HT1080 (cell line): ENCODE measurements around the gene GPR61. TPM values are rescaled to one million over a fixed set of nuclear protein-coding genes. Genes with fewer than 3 reads are reported as not detected.

Experiments used
- DNase-seq: peaks from one replicate; pipeline ENCODE4 v3.0.0-alpha.2; 2015; ENCODE audit warnings: low read depth
- total RNA-seq: library from RNA; depleted of rRNA; stranded (reverse); fragments of >200 nt; shearing (Covaris generic); gene quantifications from 2 replicates; pipeline ENCODE4 v1.2.3, GENCODE V29; 2014

GPR61 gene
- total RNA-seq, 1 experiment from 2014 or later, result not detected

GRCh38 chr1:109535481-109535880, 4.2 kb upstream of the GPR61 start:
- DNase-seq, result no peak

GRCh38 chr1:109535971-109536491, 3.6 kb upstream of the GPR61 start:
- no peak for DNase-seq

GRCh38 chr1:109537450-109538178, 2.1 kb upstream of the GPR61 start:
- DNase-seq, result no peak

DNA sequence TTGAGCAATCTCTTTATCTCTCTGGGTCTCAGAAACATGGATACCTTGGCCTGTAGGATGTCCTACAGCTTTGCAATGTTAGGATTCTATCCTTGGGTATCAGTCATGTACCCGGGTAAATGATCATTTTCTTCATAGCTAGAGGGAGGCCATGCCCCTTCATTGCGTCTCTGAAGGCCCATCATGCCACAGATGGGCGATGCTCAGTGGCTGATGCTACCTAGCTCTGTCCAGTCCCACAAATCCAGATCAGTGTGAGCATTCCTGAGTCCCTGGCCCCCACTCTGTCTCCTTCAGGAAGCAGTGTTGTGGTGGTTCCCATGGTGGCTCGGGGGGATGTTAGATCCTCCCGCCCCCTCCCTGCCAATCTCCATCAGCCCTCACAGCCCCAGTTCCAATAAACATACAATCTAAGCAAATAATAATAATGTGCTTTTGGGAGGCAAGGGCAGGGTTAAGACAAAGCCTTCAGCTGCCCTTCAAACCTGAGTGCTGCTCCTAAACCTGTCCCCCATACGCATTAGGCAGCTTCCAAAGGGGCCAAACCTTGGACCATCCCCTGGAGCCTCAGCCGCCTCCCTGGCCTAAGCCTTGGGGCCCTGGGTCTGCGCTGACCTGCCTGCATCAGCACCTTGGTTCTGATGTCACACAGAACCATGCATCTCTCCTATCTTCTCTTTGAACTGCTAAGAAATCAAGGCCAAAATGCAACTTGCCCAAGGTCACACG, 681 bp upstream of the GPR61 start:
- DNase-seq, result no peak

GRCh38 chr1:109541102-109541501, 1.4 kb downstream of the GPR61 start:
- DNase-seq, result no peak

DNA sequence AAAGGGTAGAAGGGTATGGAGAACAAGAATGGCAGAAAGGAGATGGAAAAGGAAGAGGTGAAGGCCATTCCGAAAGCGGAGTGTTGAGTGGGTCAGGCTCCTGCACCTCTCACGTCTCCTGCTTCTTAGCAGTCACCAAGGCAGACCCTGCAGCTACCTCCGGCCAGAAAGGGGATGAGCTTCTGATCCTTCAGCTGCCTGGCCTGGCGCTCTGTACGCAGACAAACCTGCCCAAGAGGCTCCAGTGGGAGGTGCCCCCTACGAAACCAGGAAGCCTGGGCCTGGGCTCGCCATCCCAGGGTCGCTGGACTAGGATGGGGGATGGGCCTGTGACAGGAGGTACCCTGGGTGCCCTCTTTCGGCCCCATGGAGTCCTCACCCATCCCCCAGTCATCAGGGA, 3.0 kb downstream of the GPR61 start:
- no peak for DNase-seq

DNA sequence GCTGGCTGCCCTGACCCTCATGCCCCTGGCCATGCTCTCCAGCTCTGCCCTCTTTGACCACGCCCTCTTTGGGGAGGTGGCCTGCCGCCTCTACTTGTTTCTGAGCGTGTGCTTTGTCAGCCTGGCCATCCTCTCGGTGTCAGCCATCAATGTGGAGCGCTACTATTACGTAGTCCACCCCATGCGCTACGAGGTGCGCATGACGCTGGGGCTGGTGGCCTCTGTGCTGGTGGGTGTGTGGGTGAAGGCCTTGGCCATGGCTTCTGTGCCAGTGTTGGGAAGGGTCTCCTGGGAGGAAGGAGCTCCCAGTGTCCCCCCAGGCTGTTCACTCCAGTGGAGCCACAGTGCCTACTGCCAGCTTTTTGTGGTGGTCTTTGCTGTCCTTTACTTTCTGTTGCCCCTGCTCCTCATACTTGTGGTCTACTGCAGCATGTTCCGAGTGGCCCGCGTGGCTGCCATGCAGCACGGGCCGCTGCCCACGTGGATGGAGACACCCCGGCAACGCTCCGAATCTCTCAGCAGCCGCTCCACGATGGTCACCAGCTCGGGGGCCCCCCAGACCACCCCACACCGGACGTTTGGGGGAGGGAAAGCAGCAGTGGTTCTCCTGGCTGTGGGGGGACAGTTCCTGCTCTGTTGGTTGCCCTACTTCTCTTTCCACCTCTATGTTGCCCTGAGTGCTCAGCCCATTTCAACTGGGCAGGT, 3.8 kb downstream of the GPR61 start:
- DNase-seq, result no peak

DNA sequence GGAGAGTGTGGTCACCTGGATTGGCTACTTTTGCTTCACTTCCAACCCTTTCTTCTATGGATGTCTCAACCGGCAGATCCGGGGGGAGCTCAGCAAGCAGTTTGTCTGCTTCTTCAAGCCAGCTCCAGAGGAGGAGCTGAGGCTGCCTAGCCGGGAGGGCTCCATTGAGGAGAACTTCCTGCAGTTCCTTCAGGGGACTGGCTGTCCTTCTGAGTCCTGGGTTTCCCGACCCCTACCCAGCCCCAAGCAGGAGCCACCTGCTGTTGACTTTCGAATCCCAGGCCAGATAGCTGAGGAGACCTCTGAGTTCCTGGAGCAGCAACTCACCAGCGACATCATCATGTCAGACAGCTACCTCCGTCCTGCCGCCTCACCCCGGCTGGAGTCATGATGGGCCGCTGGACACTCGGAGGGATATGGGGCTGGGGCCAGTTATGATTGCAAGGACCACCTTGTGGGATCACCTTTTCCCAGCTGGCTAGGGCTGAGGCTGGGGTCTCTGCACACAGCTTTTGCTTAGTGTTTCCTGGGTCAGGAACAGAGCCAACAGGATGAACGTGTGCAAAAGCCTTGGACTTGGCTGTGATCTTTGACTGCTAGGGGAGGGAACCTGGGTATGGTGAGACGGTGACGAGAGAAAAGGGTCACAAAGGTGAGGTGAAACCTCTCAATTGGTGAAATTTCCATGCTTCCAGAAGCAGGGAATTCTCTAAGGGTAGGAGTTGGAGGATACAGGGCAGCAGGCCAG, 4.5 kb downstream of the GPR61 start:
- no peak for DNase-seq

GRCh38 chr1:109546311-109547109, 6.8 kb downstream of the GPR61 start:
- DNase-seq, result peak; percentile 77

GRCh38 chr1:109547463-109548320, 8.0 kb downstream of the GPR61 start:
- DNase-seq, result no peak

- peak; percentile 94 for DNase-seq
Measured at GRCh38 chr1:109548321-109549267, 8.9 kb downstream of the GPR61 start, which contains the start of gene GNAI3. TSS of gene GNAI3 (plus strand) at chr1:109548615. CDS start at chr1:109548721, 106 bp downstream.

GRCh38 chr1:109556563-109556962, 16.9 kb downstream of the GPR61 start:
- no peak for DNase-seq

DNA sequence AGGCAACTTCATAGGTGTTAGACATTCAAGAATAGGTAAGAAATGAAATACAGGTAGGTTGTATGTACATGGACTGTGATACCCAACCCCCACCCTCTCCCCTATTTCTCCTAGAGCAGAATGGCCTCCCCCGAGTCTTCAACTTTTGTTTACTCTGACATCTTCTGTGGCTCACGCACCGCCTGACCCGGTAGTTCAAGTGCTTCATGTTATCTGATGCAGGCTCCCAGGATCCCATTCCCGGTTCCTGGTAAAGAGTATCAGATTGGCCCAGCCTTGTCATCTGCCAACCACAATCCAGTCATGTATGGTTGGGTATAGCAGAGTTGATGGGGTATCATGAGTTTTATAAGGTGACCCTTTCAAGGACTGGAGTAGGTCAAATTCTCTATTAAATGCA, 17.8 kb downstream of the GPR61 start:
- no peak for DNase-seq

GRCh38 chr1:109559995-109560394, 20.3 kb downstream of the GPR61 start:
- DNase-seq, result no peak

DNA sequence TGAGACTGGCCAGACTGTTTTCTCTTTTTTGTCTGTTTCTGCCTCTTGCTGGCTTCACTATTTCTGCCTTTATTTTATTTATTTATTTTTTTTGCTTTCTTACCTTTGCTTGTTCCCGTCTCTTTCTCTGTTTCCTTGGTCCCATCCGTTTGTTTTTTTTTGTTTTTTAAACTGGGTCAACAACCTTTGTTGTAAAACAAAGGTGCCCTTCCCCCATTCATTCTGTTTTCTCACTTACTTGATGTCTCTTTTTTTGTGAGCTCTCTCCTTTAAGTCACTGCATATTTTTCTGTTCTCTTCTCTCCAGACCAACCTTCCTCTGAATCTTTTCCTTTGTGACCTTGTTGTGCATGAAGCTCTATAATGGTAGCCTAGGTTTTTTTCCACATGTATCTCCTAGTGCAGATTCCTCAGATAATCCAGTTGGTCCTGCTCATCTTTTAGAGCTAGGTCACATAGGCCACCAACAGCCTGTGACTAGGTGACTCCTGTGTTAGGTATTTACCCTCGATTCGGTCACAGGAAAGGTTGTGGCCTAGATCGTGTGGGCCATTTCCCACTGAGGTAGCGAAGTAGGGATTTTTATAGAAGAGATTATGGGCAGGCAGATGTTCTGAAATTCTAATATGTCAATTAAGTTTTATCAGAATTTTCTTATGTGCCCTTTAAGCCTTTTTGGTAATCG, 24.7 kb downstream of the GPR61 start:
- DNase-seq, result no peak

GRCh38 chr1:109565241-109565640, 25.6 kb downstream of the GPR61 start:
- no peak for DNase-seq

DNA sequence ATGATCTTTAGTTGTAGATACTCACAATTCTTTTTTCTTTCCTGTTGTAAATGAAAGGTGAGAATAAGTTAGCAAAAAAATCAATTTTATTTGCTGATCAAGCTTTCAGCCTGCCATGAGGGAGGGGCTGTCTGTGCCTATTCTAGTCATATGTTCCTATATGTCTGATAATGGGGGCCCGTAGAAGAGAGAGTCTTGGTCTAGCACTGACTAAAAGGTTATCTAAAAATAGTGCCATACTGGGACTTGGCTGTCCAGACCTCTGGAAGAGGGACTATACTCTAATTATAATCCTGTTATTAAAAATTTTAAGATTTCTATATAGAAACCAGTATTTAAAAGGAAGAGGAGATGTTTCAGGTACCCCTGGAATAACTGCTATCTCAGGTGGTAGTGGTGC, 27.3 kb downstream of the GPR61 start:
- no peak for DNase-seq
